CD14-positive monocyte (primary cell): ENCODE data around the gene PCGF5. TPM values are rescaled to one million over a fixed set of nuclear protein-coding genes. Genes with fewer than 3 reads are reported as not detected.

Experiments
- DNase-seq, 3 donors: peaks; one replicate each; pipeline ENCODE4 v3.0.0-alpha.2; 2011 to 2022
- H2AFZ ChIP-seq: 2 replicates; pipeline ENCODE4 v1.6.0; 2012; ENCODE audit warnings: mild to moderate bottlenecking, low read depth, low read length, inconsistent platforms; ENCODE audit not compliant: insufficient read depth, poor library complexity, severe bottlenecking
- H3K27ac ChIP-seq, 2 donors: 1 replicate in 1 of 2; 2 replicates in 1 of 2; pipeline ENCODE4 v1.5.1; 2012 to 2013; ENCODE audit warnings: low read length in 2 of 2, control low read depth in 1 of 2, inconsistent platforms in 1 of 2, low read depth in 1 of 2, mild to moderate bottlenecking in 1 of 2
- H3K27me3 ChIP-seq, 2 donors: one replicate each; pipeline versions ENCODE4 v1.6.0 to v1.6.1; 2011 to 2013; ENCODE audit warnings: low read length in 2 of 2; ENCODE audit not compliant: control insufficient read depth in 2 of 2, insufficient read depth in 2 of 2
- H3K36me3 ChIP-seq, 2 donors: replicated peaks in 1 of 2; 1 replicate in 1 of 2; 2 replicates in 1 of 2; pipeline versions ENCODE4 v1.5.1 to v1.6.1; 2012 to 2013; ENCODE audit warnings: low read length in 2 of 2, control low read depth in 1 of 2, inconsistent platforms in 1 of 2, mild to moderate bottlenecking in 1 of 2; ENCODE audit not compliant: insufficient read depth in 2 of 2, control insufficient read depth in 1 of 2
- H3K4me1 ChIP-seq, 2 donors: 1 replicate in 1 of 2; 2 replicates in 1 of 2; pipeline versions ENCODE4 v1.5.1 to v1.6.1; 2012 to 2013; ENCODE audit warnings: low read length in 2 of 2, control low read depth in 1 of 2, inconsistent platforms in 1 of 2, mild to moderate bottlenecking in 1 of 2, moderate library complexity in 1 of 2; ENCODE audit not compliant: insufficient read depth in 2 of 2, control insufficient read depth in 1 of 2
- H3K4me2 ChIP-seq: replicated peaks from 2 replicates; pipeline ENCODE3; 2012; ENCODE audit warnings: low read length, moderate library complexity, mild to moderate bottlenecking; ENCODE audit not compliant: poor library complexity, severe bottlenecking; ENCODE audit errors: extremely low read depth
- H3K4me3 ChIP-seq, 3 experiments: fragments of 200-600 bp in 1 of 3; sonication (generic) in 1 of 3; replicated peaks in 1 of 3; 1 replicate in 2 of 3; 2 replicates in 1 of 3; pipeline ENCODE4 v1.5.1; 2011 to 2013; ENCODE audit warnings: low read length in 3 of 3, mild to moderate bottlenecking in 3 of 3, control low read depth in 2 of 3, low read depth in 2 of 3, inconsistent platforms in 1 of 3, moderate library complexity in 1 of 3
- H3K79me2 ChIP-seq: 2 replicates; pipeline ENCODE4 v1.6.0; 2012; ENCODE audit warnings: mild to moderate bottlenecking, control low read depth, inconsistent platforms, low read length, moderate library complexity; ENCODE audit not compliant: insufficient read depth
- H3K9ac ChIP-seq: 2 replicates; pipeline ENCODE4 v1.6.0; 2017; ENCODE audit warnings: low read length, mild to moderate bottlenecking; ENCODE audit not compliant: insufficient read depth, poor library complexity, severe bottlenecking
- H3K9me3 ChIP-seq, 2 donors: replicated peaks in 1 of 2; 1 replicate in 1 of 2; 2 replicates in 1 of 2; pipeline versions ENCODE4 v1.5.1 to v1.6.1; 2012 to 2013; ENCODE audit warnings: low read length in 2 of 2, control low read depth in 1 of 2; ENCODE audit not compliant: control insufficient read depth in 1 of 2, insufficient read depth in 1 of 2
- H4K20me1 ChIP-seq: 2 replicates; pipeline ENCODE4 v1.6.0; 2012; ENCODE audit warnings: mild to moderate bottlenecking, low read length, control low read depth, moderate library complexity; ENCODE audit not compliant: insufficient read depth
- H3K27ac Mint-ChIP-seq, 7 donors: one replicate each; pipeline ENCODE4 v1.8.0; 2020; ENCODE audit warnings: mild to moderate bottlenecking in 7 of 7, mixed read lengths in 7 of 7, moderate library complexity in 6 of 7, inconsistent platforms in 2 of 7
- H3K27me3 Mint-ChIP-seq, 3 donors: one replicate each; pipeline ENCODE4 v1.8.0; 2021 to 2022; ENCODE audit warnings: low read depth in 3 of 3, mild to moderate bottlenecking in 3 of 3, mixed read lengths in 3 of 3, moderate library complexity in 3 of 3, inconsistent platforms in 1 of 3
- H3K36me3 Mint-ChIP-seq, 2 donors: one replicate each; pipeline ENCODE4 v1.8.0; 2020; ENCODE audit warnings: mixed read lengths in 2 of 2, inconsistent platforms in 1 of 2, mild to moderate bottlenecking in 1 of 2
- H3K4me1 Mint-ChIP-seq: one replicate; pipeline ENCODE4 v1.8.0; 2020; ENCODE audit warnings: mild to moderate bottlenecking, mixed read lengths
- H3K4me3 Mint-ChIP-seq, 2 donors: one replicate each; pipeline ENCODE4 v1.8.0; 2020; ENCODE audit warnings: mild to moderate bottlenecking in 2 of 2, mixed read lengths in 2 of 2, moderate library complexity in 1 of 2
- H3K9me3 Mint-ChIP-seq, 7 donors: one replicate each; pipeline ENCODE4 v1.8.0; 2020 to 2022; ENCODE audit warnings: mixed read lengths in 7 of 7, mild to moderate bottlenecking in 6 of 7, moderate library complexity in 6 of 7, inconsistent platforms in 2 of 7
- CTCF ChIP-seq: fragments of 200-600 bp; IDR thresholded peaks from one replicate; pipeline ENCODE4 v1.8.0; 2022; ENCODE audit warnings: antibody characterized with exemption, mild to moderate bottlenecking
- WGBS: methylation state at CpG from one replicate; pipeline ENCODE4 v1.1.5; 2013; ENCODE audit warnings: missing lambda C conversion rate; ENCODE audit not compliant: insufficient coverage; 5-methylcytosine and 5-hydroxymethylcytosine counted together
- intact Hi-C, 2 donors: fragments of 100-400 bp; cut with micrococcal nuclease; formaldehyde crosslinking; loops; one replicate each; pipeline versions ENCODE4 v1.15.0 to v1.15.1; 2023
- polyA plus RNA-seq, 3 donors: library from polyadenylated mRNA; depleted of rRNA in 1 of 3; unstranded in 2 of 3; stranded (reverse) in 1 of 3; fragments of 300-500 nt in 2 of 3; fragments of >200 nt in 1 of 3; fragmentation: Illumina TruSeq in 2 of 3; gene quantifications; 1 replicate in 2 of 3; 2 replicates in 1 of 3; pipeline ENCODE4 v1.2.3, GENCODE V29; 2012 to 2021

PCGF5 gene
- polyA plus RNA-seq, 3 donors, result 55.2 to 80.3 (median 58.7) TPM

- Histone ChIP-seq H4K20me1 (no peaks in the 10 kb centered on the region), H3K4me1 (no peaks in the 10 kb centered on the region), H2AFZ (no peak overlapping the region), H3K4me2 (no peak overlapping the region), H3K9me3 (no peaks in the 10 kb centered on the region), H3K9ac (no peak overlapping the region), H3K27me3 (no peaks in the 10 kb centered on the region), H3K79me2 (no peaks in the 10 kb centered on the region), H3K4me3 (no peak overlapping the region), H3K36me3 (no peaks in the 10 kb centered on the region), H3K27ac (no peak overlapping the region)
- H3K9me3 Mint-ChIP-seq, result no peaks in the 10 kb centered on the region
- TF ChIP-seq CTCF, result no peak
- intact Hi-C loops, result no loop called here
- no peak overlapping the region for H3K4me3 Mint-ChIP-seq
- WGBS, result 92% methylated on average over 2 of the region's 2 CpGs
- peaks cover 0 to 3% (median 2%) of the 10 kb centered on the region in 3 donors for H3K27me3 Mint-ChIP-seq
- H3K27ac Mint-ChIP-seq, result no peak overlapping the region
- no peak for DNase-seq
- peaks cover 8 to 12% of the 10 kb centered on the region in 2 donors for H3K36me3 Mint-ChIP-seq
- no peaks in the 10 kb centered on the region for H3K4me1 Mint-ChIP-seq
These were observed 66.1 kb downstream of the PCGF5 start for GRCh38 chr10:91286572-91286971.

GRCh38 chr10:91287276-91287675 lies 66.8 kb downstream of the PCGF5 start:
- intact Hi-C loops, result no loop called here
- Histone ChIP-seq H3K36me3 (no peaks in the 10 kb centered on the region), H3K9ac (no peak overlapping the region), H3K27me3 (no peaks in the 10 kb centered on the region), H2AFZ (no peak overlapping the region), H3K27ac (no peak overlapping the region), H3K4me1 (no peaks in the 10 kb centered on the region), H3K9me3 (no peaks in the 10 kb centered on the region), H4K20me1 (no peaks in the 10 kb centered on the region), H3K79me2 (no peaks in the 10 kb centered on the region), H3K4me3 (no peak overlapping the region), H3K4me2 (no peak overlapping the region)
- no peaks in the 10 kb centered on the region for H3K4me1 Mint-ChIP-seq
- DNase-seq, result no peak
- H3K27me3 Mint-ChIP-seq, result peaks cover 0 to 3% (median 2%) of the 10 kb centered on the region in 3 donors
- H3K27ac Mint-ChIP-seq, result no peak overlapping the region
- H3K9me3 Mint-ChIP-seq, result no peaks in the 10 kb centered on the region
- no peak for TF ChIP-seq CTCF
- peaks cover 8 to 9% of the 10 kb centered on the region in 2 donors for H3K36me3 Mint-ChIP-seq
- WGBS, result 67% methylated on average over 1 of the region's 4 CpGs
- no peak overlapping the region for H3K4me3 Mint-ChIP-seq
